Inferior parietal cortex (tissue), 1 donor: ENCODE measurements around the gene ITGA2.
A peak's percentile ranks its signal among the peaks of the same experiment; 100 is the strongest.
"Not testable (repeated sequence)": the region's sequence is repeated elsewhere in the genome, so short reads cannot be mapped to it uniquely, and the experiment has no call there.

ENCODE experiments used
- DNase-seq: peaks from one replicate; pipeline ENCODE4 v3.0.0-alpha.2; 2016; ENCODE audit errors: extremely low spot score

ITGA2 gene

GRCh38 chr5:53099546-53099945 lies 110.4 kb downstream of the ITGA2 start:
- no peak for DNase-seq

DNA sequence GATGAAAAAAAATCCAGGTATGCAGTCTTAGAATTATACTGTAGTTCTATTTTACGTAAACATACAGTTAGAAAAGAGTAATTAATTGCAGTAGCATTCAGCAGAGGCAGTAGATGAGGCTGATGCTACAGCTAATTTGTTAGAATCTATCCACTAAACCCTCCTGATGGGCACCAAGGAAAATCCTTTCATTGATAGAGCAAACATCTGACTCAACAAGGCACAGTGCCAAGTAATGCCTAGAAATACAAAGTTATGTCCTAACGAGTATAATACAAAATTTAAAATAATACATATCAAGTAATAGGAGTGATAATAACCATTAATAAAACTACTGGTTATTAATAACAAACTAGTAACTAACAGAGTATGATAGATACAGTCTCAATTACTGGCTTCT lies 111.5 kb downstream of the ITGA2 start:
- DNase-seq, result no peak

- no peak for DNase-seq
Observed at GRCh38 chr5:53105611-53106300, 116.6 kb downstream of the ITGA2 start.

GRCh38 chr5:53109056-53109442 lies 119.9 kb downstream of the ITGA2 start:
- DNase-seq, result no peak

DNA sequence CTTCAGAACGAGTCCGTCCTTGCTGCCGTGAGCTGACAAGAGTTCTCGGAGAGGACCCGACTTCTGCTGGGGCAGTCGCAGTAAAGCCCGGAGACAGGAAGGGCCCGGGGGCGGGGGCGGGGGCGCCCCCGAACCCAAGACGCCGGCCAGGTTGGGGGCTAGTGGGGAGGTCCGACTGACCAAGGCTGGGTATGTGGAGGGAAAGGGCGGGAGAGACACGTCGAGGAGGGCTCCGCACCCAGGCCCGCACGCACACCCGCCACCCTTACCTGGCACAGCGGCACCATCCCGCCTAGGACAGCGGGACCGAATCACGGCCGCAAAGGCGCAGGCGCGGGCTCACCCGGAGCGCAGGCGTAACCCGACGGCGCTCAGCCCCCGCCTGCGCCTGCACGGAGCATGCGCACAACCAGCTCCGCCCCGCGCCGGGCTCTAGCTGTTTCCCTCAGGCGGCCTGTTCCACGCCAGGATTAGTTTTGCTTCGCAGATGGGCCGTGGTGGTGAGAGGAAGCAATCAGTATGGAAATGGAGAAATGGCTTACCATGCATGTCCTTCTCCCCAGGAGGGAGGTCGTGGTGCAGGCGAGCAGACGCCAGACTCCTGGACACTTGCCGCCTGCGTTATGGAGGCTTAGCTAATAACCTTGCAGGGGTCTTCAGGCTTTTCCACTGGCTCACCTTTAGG lies 120.4 kb downstream of the ITGA2 start, which contains the start of gene MOCS2:
Gene MOCS2, minus strand, starts transcription at position 315 of the 685 bp plus-strand sequence. CDS start 2,583 bp downstream, outside the sequence.
- peak; percentile 91 for DNase-seq

DNA sequence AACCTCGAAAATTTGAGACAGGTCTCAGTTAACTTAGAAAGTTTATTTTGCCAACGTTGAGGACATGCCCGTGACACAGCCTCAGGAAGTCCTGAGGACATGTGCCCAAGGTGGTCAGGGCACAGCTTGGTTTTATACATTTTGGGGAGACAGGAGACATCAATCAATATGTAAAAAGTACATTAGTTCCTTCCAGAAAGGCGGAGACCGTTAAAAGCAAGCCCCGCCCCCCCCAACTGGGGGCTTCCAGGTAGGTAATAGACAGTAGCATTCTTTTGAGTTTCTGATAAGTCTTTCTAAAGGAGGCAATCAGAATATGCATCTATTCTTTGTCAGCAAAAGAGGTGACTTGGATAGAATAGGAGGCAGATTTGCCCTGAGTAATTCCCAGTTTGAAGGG lies 121.0 kb downstream of the ITGA2 start:
- DNase-seq, result no peak

GRCh38 chr5:53111139-53111538 lies 122.0 kb downstream of the ITGA2 start:
- no peak for DNase-seq

DNA sequence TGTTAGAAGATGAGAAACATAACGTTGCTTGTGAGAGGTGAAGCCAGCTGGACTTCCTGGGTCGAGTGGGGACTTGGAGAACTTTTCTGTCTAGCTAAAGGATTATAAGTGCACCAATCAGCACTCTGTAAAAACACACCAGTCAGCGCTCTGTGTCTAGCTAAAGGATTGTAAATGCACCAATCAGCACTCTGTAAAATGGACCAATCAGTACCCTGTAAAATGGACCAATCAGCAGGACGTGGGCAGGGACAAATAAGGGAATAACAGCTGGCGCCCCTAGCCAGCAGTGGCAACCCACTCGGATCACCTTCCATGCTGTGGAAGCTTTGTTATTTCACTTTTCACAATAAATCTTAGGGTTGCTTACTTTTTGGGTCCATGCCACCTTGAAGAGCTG lies 123.2 kb downstream of the ITGA2 start:
- DNase-seq, result not testable (repeated sequence)

DNA sequence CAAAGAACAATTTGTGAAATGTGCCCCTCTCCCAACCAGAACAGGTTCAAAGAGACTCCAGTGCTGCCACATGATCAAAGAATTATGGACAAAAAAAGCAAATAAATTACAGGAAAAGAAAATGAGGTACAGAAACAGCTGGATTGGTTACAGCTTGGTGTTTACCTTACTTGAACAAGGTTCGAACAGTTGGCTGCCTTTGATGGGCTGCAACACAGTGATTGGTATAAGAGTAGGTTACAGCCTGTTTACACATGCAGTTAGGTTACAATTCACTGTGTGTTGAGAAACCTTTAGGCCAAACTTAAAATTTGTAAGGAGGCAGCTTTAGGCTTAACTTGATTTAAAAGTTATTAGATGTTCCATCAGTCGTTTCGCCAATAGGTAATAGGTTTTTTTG lies 123.8 kb downstream of the ITGA2 start:
- DNase-seq, result no peak

DNA sequence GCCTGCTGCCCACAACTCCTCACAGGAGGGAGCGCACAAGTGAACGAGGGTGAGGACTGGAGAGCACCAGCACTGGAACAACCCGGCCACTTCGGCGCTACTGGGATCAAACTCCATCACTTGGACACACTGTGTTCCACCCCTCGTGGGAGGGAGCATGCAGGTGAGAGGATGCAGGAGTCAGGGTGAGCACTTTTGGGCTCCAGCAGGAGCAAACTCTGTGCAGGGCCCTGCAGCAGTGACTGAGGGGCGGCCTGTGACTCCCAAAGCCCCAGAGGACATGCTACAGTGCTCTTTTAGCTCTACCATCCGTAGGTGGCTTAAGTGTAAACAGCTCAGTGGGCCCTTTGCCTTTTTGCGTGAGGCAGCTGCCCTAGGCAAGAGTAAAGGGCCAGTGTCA lies 124.8 kb downstream of the ITGA2 start:
- DNase-seq, result no peak

DNA sequence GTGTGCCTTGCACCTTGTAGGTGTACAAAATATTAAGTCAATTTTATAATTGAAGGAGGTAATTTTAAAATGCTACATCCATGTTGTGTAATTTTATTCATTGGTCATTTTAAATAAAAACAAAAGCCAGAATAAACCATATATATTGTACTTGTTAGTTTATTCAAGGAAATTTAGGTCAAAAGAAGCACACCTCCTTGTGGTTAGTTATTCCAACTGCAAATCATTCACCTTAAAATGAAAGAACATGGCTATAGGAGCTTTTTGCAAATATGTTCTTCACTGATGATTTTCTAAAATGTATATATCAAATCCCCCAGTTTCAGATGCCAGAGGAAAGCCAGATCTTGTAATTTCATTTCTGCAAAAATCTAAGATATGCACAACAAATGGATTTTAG lies 125.8 kb downstream of the ITGA2 start:
- no peak for DNase-seq

DNA sequence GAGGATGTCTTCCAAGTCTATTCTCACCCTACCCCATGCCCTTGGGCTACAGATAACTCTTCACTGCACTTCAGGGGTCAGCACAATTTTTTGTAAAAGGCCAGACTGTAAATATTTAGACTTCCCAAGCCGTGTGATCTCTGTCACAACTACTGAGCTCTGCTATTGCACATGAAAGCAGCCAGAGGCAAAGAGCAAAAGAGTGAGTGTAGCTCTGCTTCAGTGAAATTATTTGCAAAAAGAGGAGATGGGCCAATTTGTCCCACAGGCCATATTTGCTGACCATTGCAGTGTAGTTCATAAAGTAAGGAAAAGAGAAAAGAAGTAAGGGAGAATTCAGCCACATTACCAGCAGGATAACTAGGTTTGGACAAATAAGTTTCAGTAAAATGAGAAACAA lies 127.4 kb downstream of the ITGA2 start:
- DNase-seq, result no peak

DNA sequence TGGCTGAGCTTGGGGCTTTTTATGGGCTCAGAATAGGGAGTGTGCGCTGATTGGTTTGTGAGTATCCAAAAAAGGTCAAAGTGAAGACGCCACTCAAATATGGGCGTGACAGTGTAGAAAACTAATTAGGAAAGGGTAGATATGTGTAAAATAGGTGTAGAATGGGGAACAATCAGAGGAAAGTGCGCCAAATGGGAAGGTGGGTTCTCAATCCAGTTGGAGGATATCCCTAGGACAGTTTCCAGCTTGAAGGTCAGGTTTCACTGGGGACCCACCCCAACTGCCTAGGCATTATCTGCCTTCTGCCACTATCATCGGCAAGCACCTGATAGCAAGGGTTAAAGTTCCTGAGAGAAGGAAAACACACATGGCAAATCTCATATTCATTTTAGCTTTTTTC lies 129.7 kb downstream of the ITGA2 start:
- DNase-seq, result no peak

- no peak for DNase-seq
Observed at GRCh38 chr5:53120165-53120564, 131.0 kb downstream of the ITGA2 start.

DNA sequence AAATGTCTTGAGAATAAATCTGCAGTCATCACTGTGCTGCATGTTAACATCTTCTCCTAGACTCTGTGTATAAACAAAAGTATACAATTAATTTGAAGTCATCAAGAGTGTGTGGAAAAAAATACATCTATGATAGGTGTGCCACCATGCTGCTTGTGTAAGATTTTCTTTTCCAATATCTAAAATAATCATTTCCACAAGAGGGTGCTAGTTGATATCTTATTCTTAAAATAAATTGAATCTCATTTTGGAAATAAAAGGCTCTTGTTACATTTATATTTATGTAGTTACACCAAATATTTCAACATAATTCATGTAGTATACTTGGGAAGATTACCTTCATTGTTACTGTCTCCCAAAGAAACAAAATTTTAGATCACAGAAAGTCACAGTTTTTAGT lies 134.6 kb downstream of the ITGA2 start:
- DNase-seq, result no peak

DNA sequence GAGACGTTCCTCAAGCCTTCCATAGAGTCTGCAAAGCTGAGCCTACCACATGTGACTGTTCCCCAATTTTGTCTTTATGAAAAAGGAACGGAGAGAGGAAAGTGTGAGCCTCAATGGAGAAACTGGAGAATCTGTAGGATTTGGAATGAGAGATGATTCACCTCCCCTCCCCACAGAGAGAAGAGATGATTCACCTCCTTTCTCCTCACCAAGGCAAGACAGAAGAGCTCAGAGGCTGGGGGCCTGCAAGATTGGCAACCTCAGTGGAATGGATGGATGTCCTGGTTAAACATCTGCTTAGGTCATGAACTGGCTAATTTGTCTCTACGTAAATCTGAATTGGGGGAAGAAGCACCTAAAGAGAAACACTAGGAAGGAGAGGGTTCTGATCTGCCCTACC lies 137.4 kb downstream of the ITGA2 start:
- DNase-seq, result no peak

GRCh38 chr5:53127107-53127506 lies 138.0 kb downstream of the ITGA2 start:
- DNase-seq, result no peak

DNA sequence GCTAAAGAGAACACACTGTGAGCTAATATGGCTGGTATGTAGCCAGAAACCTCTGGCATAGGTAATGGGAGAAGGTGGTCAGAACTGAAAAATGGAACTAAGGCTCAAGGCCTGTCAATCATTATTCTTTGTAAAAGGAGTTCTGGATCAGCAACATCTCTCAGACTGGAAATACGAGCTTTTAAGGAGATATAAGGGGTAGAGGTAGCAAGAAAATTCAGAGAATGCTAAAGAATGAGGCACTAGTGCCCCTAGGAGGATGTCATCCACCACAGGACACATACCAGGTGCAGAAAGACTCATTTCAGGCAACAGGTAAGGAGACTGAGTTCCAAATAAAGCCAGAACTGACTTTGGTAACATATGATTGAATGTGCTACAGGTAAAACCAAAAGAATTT lies 139.3 kb downstream of the ITGA2 start:
- no peak for DNase-seq

GRCh38 chr5:53130266-53130665 lies 141.1 kb downstream of the ITGA2 start:
- DNase-seq, result no peak

- DNase-seq, result no peak
Observed at GRCh38 chr5:53133020-53133419, 143.9 kb downstream of the ITGA2 start.
